GM12874 (cell line): ENCODE results near the gene HS6ST3.

Experiments
- CTCF ChIP-seq: IDR thresholded peaks from 2 replicates; pipeline ENCODE4 v1.5.1; 2011; ENCODE audit warnings: low read depth, mild to moderate bottlenecking, control low read depth, low read length, moderate library complexity; ENCODE audit not compliant: insufficient read depth

Gene HS6ST3

GRCh38 chr13:96346921-96347320, 257.0 kb downstream of the HS6ST3 start:
- no peak for TF ChIP-seq CTCF

- TF ChIP-seq CTCF, result no peak
These were observed 283.7 kb downstream of the HS6ST3 start for GRCh38 chr13:96373597-96373996.

- TF ChIP-seq CTCF, result no peak
These were observed 287.9 kb downstream of the HS6ST3 start for GRCh38 chr13:96377835-96378234.

GRCh38 chr13:96379967-96380366, 290.1 kb downstream of the HS6ST3 start:
- no peak for TF ChIP-seq CTCF

- no peak for TF ChIP-seq CTCF
These were observed 291.8 kb downstream of the HS6ST3 start for GRCh38 chr13:96381681-96382080.

GRCh38 chr13:96388598-96388997, 298.7 kb downstream of the HS6ST3 start:
- TF ChIP-seq CTCF, result no peak

GRCh38 chr13:96391606-96392005, 301.7 kb downstream of the HS6ST3 start:
- no peak for TF ChIP-seq CTCF

GRCh38 chr13:96397807-96398206, 307.9 kb downstream of the HS6ST3 start:
- no peak for TF ChIP-seq CTCF
